Retina (tissue), 1 donor: ENCODE measurements around the gene LRRC45.

Source experiments
- DNase-seq: peaks from one replicate; pipeline ENCODE4 v3.0.0-alpha.2; 2016

Gene LRRC45

DNA sequence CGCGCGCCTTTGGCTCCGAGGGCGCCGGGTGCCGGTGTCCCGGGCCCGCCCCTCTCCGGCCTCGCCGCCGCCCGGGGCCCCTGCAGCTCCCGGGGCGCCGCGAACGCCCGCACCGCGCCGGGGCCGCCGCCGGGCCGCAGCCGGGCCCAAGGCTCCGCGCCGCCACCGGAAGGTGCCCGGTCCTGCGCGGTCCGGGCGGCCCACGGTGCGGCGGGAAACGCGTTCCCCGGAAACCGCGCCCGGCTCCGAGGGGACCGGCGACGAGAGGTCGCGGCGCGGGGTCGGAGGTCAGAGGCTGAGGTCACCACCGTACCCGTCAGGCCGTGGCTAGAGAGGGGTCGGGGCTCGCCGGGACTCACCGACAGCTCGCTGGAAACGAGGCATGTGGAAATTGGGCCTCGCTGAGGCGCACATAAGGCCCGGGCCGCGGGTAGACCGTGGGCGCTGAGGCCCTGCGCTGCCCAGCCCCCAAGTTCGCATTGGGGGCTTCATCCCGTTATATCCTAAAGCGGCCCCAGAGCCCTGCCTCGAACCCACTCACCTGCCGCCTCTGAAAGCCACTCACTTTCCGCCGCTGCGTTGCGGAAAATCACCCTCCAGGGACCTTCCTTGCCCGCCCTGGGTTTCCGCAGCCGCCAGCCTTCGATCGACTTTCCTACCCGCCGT, 42.7 kb downstream of the LRRC45 start, which contains the start of gene DUS1L:
DUS1L (minus strand) TSS at position 167 of the 666 bp plus-strand sequence. CDS start 745 bp downstream, outside the sequence.
- peak; percentile 72 for DNase-seq

DNA sequence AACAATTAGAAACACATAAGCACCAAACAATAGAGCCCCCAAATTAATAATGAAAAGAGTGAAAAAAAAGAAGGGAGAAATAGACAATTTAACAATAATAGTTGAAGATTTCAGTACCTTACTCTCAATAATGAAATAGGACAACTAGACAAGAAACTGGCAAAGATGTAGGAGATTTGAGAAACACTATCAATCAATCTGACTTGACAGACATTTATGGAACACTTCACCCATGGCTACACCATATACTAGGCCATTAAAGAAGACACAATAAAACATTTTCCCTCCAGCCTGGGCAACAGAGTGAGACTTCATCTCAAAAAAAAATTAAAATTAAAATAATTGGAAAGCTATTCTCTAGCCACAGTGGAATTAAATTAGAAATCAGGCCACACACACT, 47.5 kb downstream of the LRRC45 start:
- DNase-seq: no peak

DNA sequence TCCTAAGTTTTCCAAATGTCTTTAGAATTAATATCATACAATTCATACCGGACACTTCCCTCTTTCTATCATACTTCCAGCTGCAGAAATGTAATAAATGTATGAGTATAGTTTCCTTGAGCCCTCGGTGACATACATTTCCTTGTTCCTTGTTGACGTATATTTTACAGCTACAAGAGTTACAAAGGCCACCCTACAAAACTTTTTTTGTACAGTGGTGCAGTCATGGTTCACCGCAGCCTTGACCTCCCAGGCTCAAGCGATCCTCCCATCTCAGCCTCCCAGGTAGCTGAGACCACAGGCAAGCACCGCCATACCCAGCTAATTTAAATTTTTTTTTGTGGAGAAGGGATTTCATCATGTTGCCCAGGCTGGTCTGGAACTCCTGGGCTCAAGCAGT, 49.7 kb downstream of the LRRC45 start:
- no peak for DNase-seq

DNA sequence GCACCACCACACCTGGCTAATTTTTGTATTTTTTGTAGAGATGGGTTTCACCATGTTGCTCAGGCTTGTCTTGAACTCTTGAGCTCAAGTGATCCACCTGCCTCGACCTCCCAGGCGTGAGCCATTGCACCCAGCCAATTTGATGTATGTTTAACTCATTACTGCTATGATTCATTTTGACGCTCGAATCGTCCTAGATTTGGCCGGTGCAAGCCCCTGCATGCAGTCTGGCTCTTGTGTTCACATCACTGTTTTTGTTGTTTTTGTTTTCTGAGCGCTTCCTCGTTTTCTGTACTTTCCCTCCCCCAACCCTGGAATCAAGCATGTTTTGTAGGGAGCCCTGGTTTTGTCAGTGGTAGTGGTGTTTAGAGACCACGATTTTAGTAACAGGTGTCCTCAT, 50.3 kb downstream of the LRRC45 start:
- no peak for DNase-seq

DNA sequence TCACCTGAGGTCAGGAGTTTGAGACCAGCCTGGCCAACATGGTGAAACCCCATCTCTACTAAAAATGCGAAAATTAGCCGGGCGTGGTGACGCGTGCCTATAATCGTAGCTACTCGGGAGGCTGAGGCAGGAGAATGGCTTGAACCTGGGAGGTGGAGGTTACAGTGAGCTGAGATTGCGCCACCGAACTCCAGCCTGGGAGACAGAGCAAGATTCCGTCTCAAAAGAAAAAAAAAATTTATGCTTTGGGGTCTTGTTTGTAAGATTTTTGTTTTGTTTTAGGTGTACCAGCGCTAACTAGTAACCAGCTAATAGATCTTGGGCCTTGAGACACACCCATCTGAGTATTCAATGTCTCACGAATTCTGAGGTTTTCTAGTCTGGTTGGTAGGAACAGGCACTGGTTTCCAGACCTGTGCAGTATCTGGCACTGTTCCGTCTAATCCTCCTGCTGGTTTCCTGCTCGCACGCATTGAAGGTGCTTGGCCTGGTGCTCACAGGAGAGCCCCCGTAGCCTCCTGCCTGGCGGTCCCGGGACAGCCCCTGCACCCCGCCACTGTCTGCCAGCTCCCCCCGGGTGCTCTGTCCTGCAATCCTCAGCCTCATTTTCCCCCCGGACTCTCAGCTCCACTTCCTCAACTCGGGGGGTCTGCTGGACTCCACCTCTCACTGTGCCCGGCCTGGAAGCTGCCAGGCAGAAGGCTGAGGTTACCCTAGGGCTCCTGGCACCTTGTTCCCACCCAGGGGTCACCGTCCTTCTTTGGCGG, 53.1 kb downstream of the LRRC45 start:
- DNase-seq: no peak

DNA sequence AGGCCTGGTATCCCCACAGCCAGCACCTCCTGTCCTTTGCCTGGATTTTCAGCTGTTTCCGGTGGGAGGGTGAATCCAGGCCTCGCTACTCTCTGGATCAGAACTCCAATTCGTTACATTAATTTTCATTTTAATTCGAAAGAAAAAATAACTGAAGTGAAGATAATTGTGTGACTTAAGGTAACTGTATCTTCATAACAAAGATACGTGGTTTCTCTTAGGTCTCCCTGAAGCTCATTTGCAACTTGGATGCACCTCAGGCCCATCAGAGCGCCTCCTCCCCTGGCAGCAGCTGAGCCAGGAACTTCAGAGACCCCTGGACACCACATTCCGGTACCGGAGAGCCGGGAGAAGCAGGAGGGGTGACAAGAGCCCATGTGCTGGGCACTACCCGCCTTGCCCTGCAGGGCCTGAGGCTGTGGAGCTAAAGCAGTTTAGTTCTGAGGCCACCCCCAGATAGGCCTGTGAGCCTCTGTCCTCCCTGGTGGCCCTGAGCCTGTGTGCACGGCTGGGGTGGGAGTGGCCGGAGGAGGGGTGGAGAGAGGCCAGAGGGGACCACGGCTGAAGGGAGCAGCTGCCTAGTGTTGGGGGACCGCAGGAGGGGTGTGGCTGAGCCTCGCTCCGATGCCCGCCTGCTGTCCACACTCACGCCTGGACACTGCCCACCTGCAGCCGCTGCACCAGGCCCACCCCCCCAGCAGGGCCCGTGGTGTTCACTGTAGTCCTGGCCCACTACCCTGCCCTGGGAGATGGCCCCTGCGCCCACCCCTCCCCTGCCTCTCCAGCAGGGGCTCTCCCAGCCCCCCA, 53.9 kb downstream of the LRRC45 start:
- no peak for DNase-seq

DNA sequence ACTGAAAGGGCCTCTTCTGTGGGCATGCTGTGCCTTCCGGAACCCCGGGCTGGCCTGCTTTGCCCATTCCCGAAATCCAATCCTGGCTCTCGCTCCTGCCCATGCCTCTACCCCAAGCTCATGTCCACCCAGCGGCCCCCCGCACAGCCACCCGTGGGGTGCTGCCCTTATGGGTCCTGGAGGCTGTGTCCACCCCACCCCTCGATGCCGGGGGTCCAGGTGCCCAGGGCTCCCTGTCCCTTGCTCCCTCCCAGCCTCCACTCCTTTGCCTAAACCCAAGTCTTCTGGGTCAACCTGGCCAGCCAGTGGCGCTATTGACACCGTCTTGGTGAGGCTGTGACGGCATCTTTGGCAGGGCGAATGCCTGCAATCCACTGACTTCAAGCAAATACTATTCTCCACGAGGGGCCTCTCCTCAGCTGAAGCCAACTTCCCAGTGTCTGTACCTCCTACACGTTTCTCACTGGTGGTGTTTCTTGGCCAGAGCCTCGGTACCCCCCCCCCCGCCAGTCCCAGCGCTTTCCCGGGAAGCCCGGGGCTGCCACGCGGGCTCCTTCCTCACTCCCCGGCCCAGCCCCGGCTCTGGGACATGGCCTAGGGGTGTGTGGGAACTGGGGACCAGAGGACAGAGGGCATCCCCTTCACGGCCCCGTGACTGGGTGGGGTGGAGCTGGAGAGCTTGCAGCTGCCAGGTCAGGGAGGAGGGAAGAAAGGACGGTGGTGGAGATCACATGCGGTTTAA, 54.7 kb downstream of the LRRC45 start:
- no peak for DNase-seq

DNA sequence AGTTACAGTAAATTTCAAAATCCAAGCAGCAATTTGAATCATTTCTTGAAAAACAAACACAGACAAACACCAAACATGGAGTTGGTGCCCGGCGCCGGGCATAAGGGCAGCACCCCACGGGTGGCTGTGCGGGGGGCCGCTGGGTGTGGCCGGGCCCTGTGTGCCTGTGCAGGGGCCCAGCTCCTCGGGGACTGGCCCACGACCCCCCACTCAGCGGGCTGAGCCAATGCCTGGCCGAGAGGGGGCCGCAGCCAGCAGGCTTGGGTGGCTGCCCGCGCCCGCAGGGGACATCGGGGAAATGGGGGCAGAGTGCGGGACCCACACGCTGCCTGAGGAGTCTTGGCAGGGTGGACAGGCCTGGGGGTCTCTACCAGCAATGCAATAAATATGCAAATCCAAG, 55.3 kb downstream of the LRRC45 start:
- no peak for DNase-seq

DNA sequence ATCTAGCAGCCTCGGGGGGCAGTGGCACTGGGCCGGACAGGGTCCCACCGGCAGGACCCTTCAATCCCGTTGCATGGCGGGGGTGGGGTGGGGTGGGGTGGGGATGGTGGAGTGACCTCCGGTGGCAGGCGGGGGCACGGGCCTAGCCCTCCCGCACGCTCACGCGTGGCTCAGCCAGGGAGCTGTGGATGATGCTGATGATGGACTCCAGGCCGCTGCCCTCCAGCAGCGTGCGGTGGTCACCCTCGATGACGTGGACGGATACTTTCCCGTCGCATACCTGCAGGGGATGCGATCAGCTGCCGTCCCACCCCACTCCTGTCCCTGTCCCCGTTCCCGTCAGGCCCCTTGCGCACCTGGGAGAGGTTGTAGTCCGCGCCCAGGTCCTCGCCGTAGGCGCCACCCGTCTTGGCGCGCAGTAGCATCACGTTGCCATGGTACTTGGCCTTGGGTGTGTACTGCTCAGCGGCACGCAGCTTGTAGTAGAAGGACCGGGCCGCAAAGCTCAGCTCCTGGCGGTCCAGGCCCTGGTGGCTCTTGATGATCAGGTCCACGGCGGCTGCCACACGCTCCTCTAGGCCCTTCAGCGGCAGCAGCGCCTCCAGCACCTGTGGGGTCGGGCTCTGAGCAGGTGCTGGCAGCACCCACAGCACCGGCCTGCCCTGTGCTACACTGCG, 56.0 kb downstream of the LRRC45 start:
- no peak for DNase-seq

DNA sequence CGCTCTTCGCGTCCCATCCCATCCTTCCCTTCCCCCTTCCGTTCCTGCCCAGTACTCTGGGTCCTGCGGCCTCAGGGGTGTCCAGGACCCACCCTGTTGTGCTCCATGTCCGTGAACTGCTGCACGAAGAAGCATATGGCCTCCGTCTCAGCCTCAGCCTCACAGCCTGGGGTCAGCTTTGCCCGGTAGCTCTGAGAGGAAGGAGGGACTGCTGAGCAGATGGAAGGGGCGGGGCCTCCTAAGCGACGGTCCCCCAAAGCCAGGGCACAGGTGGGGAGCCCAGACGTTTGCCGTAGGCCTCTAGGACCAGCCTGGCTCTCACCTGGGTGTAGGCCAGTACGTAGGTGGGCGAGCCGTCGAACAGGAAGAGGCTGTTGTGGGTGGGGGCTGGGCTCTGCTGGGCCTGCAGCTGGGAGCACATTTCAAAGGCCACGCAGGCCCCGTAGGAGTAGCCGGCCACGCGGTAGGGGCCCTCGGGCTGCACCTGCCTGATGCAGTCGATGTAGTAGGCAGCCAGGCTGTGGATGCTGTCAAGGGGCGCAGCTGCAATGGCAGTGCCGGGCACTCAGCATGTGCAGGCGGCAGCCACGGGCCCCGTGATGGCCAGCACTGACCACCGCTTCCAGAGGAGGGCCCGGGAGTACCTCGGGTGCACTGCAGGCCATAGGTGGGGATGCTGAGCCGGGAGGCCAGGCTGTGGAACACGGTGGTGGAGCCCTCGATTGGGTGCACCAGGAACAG, 57.1 kb downstream of the LRRC45 start:
- DNase-seq: no peak
